Neural crest cell (in vitro differentiated cells): Measurements from ENCODE around the gene NTS. TPM values are rescaled to one million over a fixed set of nuclear protein-coding genes. Genes with fewer than 3 reads are reported as not detected.

Source experiments
- DNase-seq: peaks from one replicate; pipeline ENCODE4 v3.0.0; 2021; ENCODE audit warnings: low read depth, mixed read lengths, low spot score
- H3K27ac Mint-ChIP-seq: one replicate; pipeline ENCODE4 v1.8.0; 2021; ENCODE audit warnings: mild to moderate bottlenecking, mixed read lengths; ENCODE audit not compliant: unreplicated experiment
- H3K27me3 Mint-ChIP-seq: 2 replicates; pipeline ENCODE4 v1.8.0; 2021; ENCODE audit warnings: low read depth, mild to moderate bottlenecking, mixed read lengths
- H3K36me3 Mint-ChIP-seq: 2 replicates; pipeline ENCODE4 v1.8.0; 2021; ENCODE audit warnings: low read depth, mild to moderate bottlenecking, mixed read lengths
- H3K4me1 Mint-ChIP-seq: 2 replicates; pipeline ENCODE4 v1.8.0; 2021; ENCODE audit warnings: mixed read lengths
- H3K4me3 Mint-ChIP-seq: one replicate; pipeline ENCODE4 v1.8.0; 2021; ENCODE audit warnings: mild to moderate bottlenecking, mixed read lengths
- H3K9me3 Mint-ChIP-seq: 2 replicates; pipeline ENCODE4 v1.8.0; 2021; ENCODE audit warnings: mixed read lengths
- CTCF ChIP-seq: fragments of 200-600 bp; sonication (generic); conservative IDR thresholded peaks from 2 replicates; pipeline ENCODE4 v1.5.0; 2021; ENCODE audit warnings: antibody characterized with exemption, mild to moderate bottlenecking
- long read RNA-seq: library from polyadenylated mRNA; unstranded; transcript quantifications from one replicate; pipeline ENCODE4 v2.0.0, GENCODE V29; 2020
- total RNA-seq: library from RNA; stranded (reverse); gene quantifications from 2 replicates; pipeline ENCODE4 v1.2.1, GENCODE V29; 2021

Gene NTS
- 0.25 and 0.40 TPM in 2 replicates for total RNA-seq
- long read RNA-seq, result 0 reads

- no peak within 1 kb of the TSS for H3K27ac Mint-ChIP-seq
- no peak for TF ChIP-seq CTCF
- peaks cover 15% of the 10 kb centered on the region for H3K27me3 Mint-ChIP-seq
- no peaks in the 10 kb centered on the region for H3K9me3 Mint-ChIP-seq
- DNase-seq, result no peak
- H3K36me3 Mint-ChIP-seq, result no peaks in the 10 kb centered on the region
- H3K4me3 Mint-ChIP-seq, result peak within 1 kb of the TSS; percentile 11
- H3K4me1 Mint-ChIP-seq, result peaks cover 12% of the 10 kb centered on the region
Observed at GRCh38 chr12:85874031-85874461, at the start of gene NTS. TSS of gene NTS (plus strand) at chr12:85874295. CDS start at chr12:85874404, 109 bp downstream.

GRCh38 chr12:85825746-85826145, 48.3 kb upstream of the NTS start:
- no peak overlapping the region for H3K27ac Mint-ChIP-seq
- no peak for DNase-seq
- no peaks in the 10 kb centered on the region for H3K27me3 Mint-ChIP-seq
- H3K4me1 Mint-ChIP-seq, result no peaks in the 10 kb centered on the region
- no peak for TF ChIP-seq CTCF
- H3K9me3 Mint-ChIP-seq, result peaks cover 5% of the 10 kb centered on the region
- H3K36me3 Mint-ChIP-seq, result no peaks in the 10 kb centered on the region
- no peak overlapping the region for H3K4me3 Mint-ChIP-seq

- DNase-seq, result no peak
- H3K27me3 Mint-ChIP-seq, result no peaks in the 10 kb centered on the region
- no peak overlapping the region for H3K27ac Mint-ChIP-seq
- no peaks in the 10 kb centered on the region for H3K36me3 Mint-ChIP-seq
- no peak for TF ChIP-seq CTCF
- no peak overlapping the region for H3K4me3 Mint-ChIP-seq
- H3K4me1 Mint-ChIP-seq, result no peaks in the 10 kb centered on the region
- peaks cover 2% of the 10 kb centered on the region for H3K9me3 Mint-ChIP-seq
Observed at GRCh38 chr12:85828576-85828975, 45.5 kb upstream of the NTS start.

GRCh38 chr12:85829391-85829790, 44.7 kb upstream of the NTS start:
- Mint-ChIP-seq H3K27ac (no peak overlapping the region), H3K9me3 (peaks cover 2% of the 10 kb centered on the region), H3K4me1 (no peaks in the 10 kb centered on the region), H3K4me3 (no peak overlapping the region), H3K27me3 (no peaks in the 10 kb centered on the region), H3K36me3 (no peaks in the 10 kb centered on the region)
- DNase-seq, result no peak
- no peak for TF ChIP-seq CTCF

GRCh38 chr12:85831327-85831990, 42.6 kb upstream of the NTS start:
- Mint-ChIP-seq H3K4me1 (peaks cover 9% of the 10 kb centered on the region), H3K27me3 (no peaks in the 10 kb centered on the region), H3K4me3 (no peak overlapping the region), H3K27ac (no peak overlapping the region), H3K9me3 (peaks cover 2% of the 10 kb centered on the region), H3K36me3 (no peaks in the 10 kb centered on the region)
- DNase-seq, result no peak
- TF ChIP-seq CTCF, result no peak
